Adrenal gland (tissue), 5 donors: ENCODE results near the gene RNASE8.
A peak's percentile ranks its signal among the peaks of the same experiment; 100 is the strongest.

Experiments
- POLR2A ChIP-seq, 2 donors: fragments of 450-650 bp; IDR thresholded peaks; one replicate each; pipeline ENCODE4 v1.6.1; 2017; ENCODE audit warnings: antibody characterized with exemption in 2 of 2, mild to moderate bottlenecking in 2 of 2, moderate library complexity in 1 of 2
- TF ChIP-seq, protein P1 (sequence below), 6 experiments: fragments of 450-650 bp in 4 of 6; fragments of 200-600 bp in 2 of 6; sonication (generic) in 1 of 6; IDR thresholded peaks; 1 replicate in 5 of 6; 2 replicates in 1 of 6; pipeline versions ENCODE4 v1.5.1 to v1.8.0; 2016 to 2021; ENCODE audit warnings: antibody characterized with exemption in 6 of 6, mild to moderate bottlenecking in 2 of 6, moderate library complexity in 1 of 6
- donor health status: DM: no; HTN: no; CAD: no.

DNA sequence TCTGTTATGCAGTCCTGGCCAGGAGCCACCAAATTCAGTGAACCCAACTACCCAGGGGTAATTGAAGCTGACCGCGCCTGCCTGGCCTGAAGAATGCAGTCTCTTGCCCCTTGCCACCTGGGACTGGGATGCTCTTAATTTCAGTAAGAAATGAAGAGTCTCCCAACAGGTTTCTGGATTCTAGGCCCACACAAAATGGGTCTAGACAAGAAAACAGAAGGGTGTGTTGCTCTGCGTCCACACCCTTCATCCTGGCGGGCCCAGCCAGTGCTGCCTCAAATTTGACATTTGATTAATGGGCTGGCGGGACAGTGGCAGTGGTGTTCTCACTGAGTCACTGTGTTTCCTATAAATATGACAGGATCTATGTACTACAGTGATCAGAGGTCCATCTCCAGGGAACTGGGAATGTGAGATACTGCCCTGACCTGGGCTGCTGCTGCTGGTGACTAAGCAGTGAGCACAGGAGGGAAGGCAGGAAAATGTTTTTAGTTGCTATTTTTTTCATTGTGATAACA, 49.7 kb downstream of the RNASE8 start:
- TF ChIP-seq, protein P1, sequence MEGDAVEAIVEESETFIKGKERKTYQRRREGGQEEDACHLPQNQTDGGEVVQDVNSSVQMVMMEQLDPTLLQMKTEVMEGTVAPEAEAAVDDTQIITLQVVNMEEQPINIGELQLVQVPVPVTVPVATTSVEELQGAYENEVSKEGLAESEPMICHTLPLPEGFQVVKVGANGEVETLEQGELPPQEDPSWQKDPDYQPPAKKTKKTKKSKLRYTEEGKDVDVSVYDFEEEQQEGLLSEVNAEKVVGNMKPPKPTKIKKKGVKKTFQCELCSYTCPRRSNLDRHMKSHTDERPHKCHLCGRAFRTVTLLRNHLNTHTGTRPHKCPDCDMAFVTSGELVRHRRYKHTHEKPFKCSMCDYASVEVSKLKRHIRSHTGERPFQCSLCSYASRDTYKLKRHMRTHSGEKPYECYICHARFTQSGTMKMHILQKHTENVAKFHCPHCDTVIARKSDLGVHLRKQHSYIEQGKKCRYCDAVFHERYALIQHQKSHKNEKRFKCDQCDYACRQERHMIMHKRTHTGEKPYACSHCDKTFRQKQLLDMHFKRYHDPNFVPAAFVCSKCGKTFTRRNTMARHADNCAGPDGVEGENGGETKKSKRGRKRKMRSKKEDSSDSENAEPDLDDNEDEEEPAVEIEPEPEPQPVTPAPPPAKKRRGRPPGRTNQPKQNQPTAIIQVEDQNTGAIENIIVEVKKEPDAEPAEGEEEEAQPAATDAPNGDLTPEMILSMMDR (IDR thresholded peaks at IDR 0.05): no peak
- peak in 1 of 2 donors; percentile 16 for TF ChIP-seq POLR2A (IDR thresholded peaks at IDR 0.05)
